K562 (cell line): ENCODE data around the gene TTBK1. TPM values are rescaled to one million over a fixed set of nuclear protein-coding genes. Genes with fewer than 3 reads are reported as not detected.

ENCODE experiments used
- ATAC-seq: fragments of 200-7000 bp; cut with Tn5 transposase; 3 replicates; pipeline ENCODE4 v1.9.1; 2020; ENCODE audit warnings: moderate library complexity
- BruUV-seq: library from RNA; stranded (reverse); fragments of 400-500 nt; replicated peaks from 2 replicates; lab custom pipeline; 2021; lab: Mats Ljungman, UMichigan
- CTCF ChIA-PET: fragments of 300-600 bp; formaldehyde crosslinking; extraction: SDS; loops from one replicate; lab custom pipeline; 2021; ENCODE audit warnings: low intra/inter-chr PET ratio; lab: Yijun Ruan, JAX
- POLR2A ChIA-PET: fragments of 300-600, 350-650 bp; sonication (Branson Sonifier 250); formaldehyde crosslinking; extraction: SDS; loops from one replicate; lab custom pipeline; 2021; ENCODE audit warnings: antibody characterized with exemption, inconsistent platforms; lab: Yijun Ruan, JAX
- DNase-seq, 4 experiments: peaks; one replicate each; pipeline versions ENCODE4 v3.0.0 to v3.0.0-alpha.2; 2011 to 2018; ENCODE audit warnings: low spot score in 3 of 4, mixed read lengths in 3 of 4; ENCODE audit errors: extremely low read depth in 1 of 4
- FAIRE-seq: peaks from 2 replicates; lab custom pipeline; 2011; peaks lifted over from hg19 to GRCh38; lab: Jason Lieb, UNC
- H2AFZ ChIP-seq: 2 replicates; pipeline ENCODE4 v1.6.0; 2011; ENCODE audit warnings: low read depth, low read length, control low read depth, inconsistent platforms
- H3K27ac ChIP-seq: fragments of 200-600 bp; 3 replicates; pipeline ENCODE4 v1.8.0; 2011; ENCODE audit warnings: low read depth, mild to moderate bottlenecking, control low read depth, inconsistent platforms, low read length, moderate library complexity, mixed read lengths; ENCODE audit errors: extremely low read depth
- H3K27me3 ChIP-seq, 2 experiments: fragments of 300-600 bp in 1 of 2; 2 replicates in 1 of 2; 3 replicates in 1 of 2; pipeline versions ENCODE4 v1.6.0 to v1.8.0; 2011; ENCODE audit warnings: inconsistent platforms in 2 of 2, low read length in 2 of 2, mild to moderate bottlenecking in 1 of 2, mixed read lengths in 1 of 2, moderate library complexity in 1 of 2; ENCODE audit not compliant: control insufficient read depth in 2 of 2, insufficient read depth in 2 of 2
- H3K36me3 ChIP-seq: fragments of 300-600 bp; 3 replicates; pipeline ENCODE4 v1.8.0; 2011; ENCODE audit warnings: mild to moderate bottlenecking, low read length, inconsistent platforms; ENCODE audit not compliant: control insufficient read depth, insufficient read depth
- H3K4me1 ChIP-seq, 2 experiments: fragments of 200-600 bp in 1 of 2; replicated peaks in 1 of 2; 2 replicates in 1 of 2; 3 replicates in 1 of 2; pipeline versions ENCODE4 v1.5.1 to v1.8.0; 2011; ENCODE audit warnings: inconsistent platforms in 2 of 2, low read length in 2 of 2, mild to moderate bottlenecking in 1 of 2, mixed read lengths in 1 of 2, moderate library complexity in 1 of 2; ENCODE audit not compliant: control insufficient read depth in 2 of 2, insufficient read depth in 2 of 2
- H3K4me2 ChIP-seq: 2 replicates; pipeline ENCODE4 v1.6.1; 2011; ENCODE audit warnings: low read length, control low read depth, inconsistent platforms, mixed read lengths; ENCODE audit not compliant: insufficient read depth
- H3K4me3 ChIP-seq: fragments of 200-600 bp; sonication (generic), shearing (Covaris generic); 2 replicates; pipeline ENCODE4 v1.5.1; 2016; ENCODE audit warnings: control low read depth, inconsistent platforms
- H3K79me2 ChIP-seq: fragments of 200-600 bp; 3 replicates; pipeline ENCODE4 v1.8.0; 2011; ENCODE audit warnings: low read length, inconsistent platforms; ENCODE audit not compliant: control insufficient read depth, insufficient read depth
- H3K9ac ChIP-seq, 2 experiments: 2 replicates each; pipeline versions ENCODE4 v1.6.0 to v1.6.1; 2011; ENCODE audit warnings: low read depth in 2 of 2, low read length in 2 of 2, control low read depth in 1 of 2, inconsistent platforms in 1 of 2, mild to moderate bottlenecking in 1 of 2, mixed read lengths in 1 of 2; ENCODE audit not compliant: insufficient read depth in 1 of 2
- H3K9me1 ChIP-seq: one replicate; pipeline ENCODE4 v1.6.0; 2011; ENCODE audit warnings: inconsistent platforms, mild to moderate bottlenecking, low read length, moderate library complexity; ENCODE audit not compliant: control insufficient read depth, insufficient read depth
- H3K9me3 ChIP-seq: replicated peaks from 2 replicates; pipeline ENCODE4 v1.5.1; 2011; ENCODE audit warnings: low read depth, low read length, inconsistent platforms; ENCODE audit not compliant: control insufficient read depth, insufficient read depth
- H4K20me1 ChIP-seq: replicated peaks from 2 replicates; pipeline ENCODE4 v1.6.1; 2011; ENCODE audit warnings: low read length, inconsistent platforms, mixed read lengths; ENCODE audit not compliant: control insufficient read depth, insufficient read depth
- TOE1 ChIP-seq, 2 experiments: fragments of 450-650 bp in 1 of 2; sonication (generic) in 1 of 2; formaldehyde crosslinking in 1 of 2; IDR thresholded peaks; 2 replicates each; pipeline versions ENCODE4 v1.7.1 to v1.8.0; 2016 to 2022; ENCODE audit warnings: borderline replicate concordance in 2 of 2, mild to moderate bottlenecking in 2 of 2, antibody characterized with exemption in 1 of 2, inconsistent platforms in 1 of 2, low read depth in 1 of 2, missing genetic modification reagents in 1 of 2, moderate library complexity in 1 of 2
- U2AF2 ChIP-seq: fragments of 200-400 bp; formaldehyde crosslinking; optimal IDR thresholded peaks from 2 replicates; pipeline ENCODE3; 2017; ENCODE audit warnings: low read depth, mild to moderate bottlenecking, low read length
- WGBS: fragments of 100-300 bp; shearing (Covaris generic); methylation state at CpG from one replicate; pipeline ENCODE4 v1.1.6; 2016; ENCODE audit warnings: low coverage, mixed read lengths; ENCODE audit not compliant: insufficient coverage; ENCODE audit errors: missing lambda C conversion rate; 5-methylcytosine and 5-hydroxymethylcytosine counted together
- in situ Hi-C: fragments of 300-500 bp; cut with MboI; formaldehyde crosslinking; loops from 4 replicates; pipeline ENCODE4 v1.15.0; 2018; ENCODE audit warnings: inconsistent platforms, mixed read lengths
- intact Hi-C: fragments of 100-400 bp; cut with micrococcal nuclease; formaldehyde crosslinking; loops from 2 replicates; pipeline ENCODE4 v1.14.2; 2022
- polyA plus RNA-seq, 8 experiments: library from polyadenylated mRNA; depleted of rRNA in 4 of 8; stranded (reverse) in 5 of 8; unstranded in 3 of 8; fragments of >200 nt; fragmentation: Nextera tagmentation in 2 of 8; fragmentation: Illumina TruSeq in 1 of 8; extraction: Ambion mirVana in 2 of 8; extraction: Trizol in 1 of 8; gene quantifications; 2 replicates each; pipeline versions ENCODE4 v1.2.1 to v1.2.3, GENCODE V29; 2011 to 2014; ENCODE audit warnings: inconsistent platforms in 1 of 8, missing spikeins in 1 of 8
- total RNA-seq, 7 experiments: library from RNA; depleted of rRNA in 6 of 7; stranded (reverse); fragments of >200 nt in 6 of 7; fragmentation: Illumina TruSeq in 2 of 7; extraction: Trizol in 2 of 7; gene quantifications; 2 replicates each; pipeline versions ENCODE4 v1.2.1 to v1.2.3, GENCODE V29; 2011 to 2021; ENCODE audit warnings: low replicate concordance in 1 of 7
- TF ChIP-seq, protein P1 (sequence below), 2 experiments: fragments of 450-650 bp in 1 of 2; sonication (generic) in 1 of 2; formaldehyde crosslinking in 1 of 2; IDR thresholded peaks; 2 replicates each; pipeline versions ENCODE4 v1.7.1 to v1.9.0; 2016 to 2022; ENCODE audit warnings: inconsistent platforms in 1 of 2, mild to moderate bottlenecking in 1 of 2, missing genetic modification reagents in 1 of 2

TTBK1 gene
- total and polyA plus RNA-seq, 9 of the 15 experiments (the other 6 are each of a cell fraction or from before 2014, with no cell fraction given), result not detected

- no peak for DNase-seq
- Histone ChIP-seq H3K79me2 (no peaks in the 10 kb centered on the region), H2AFZ (no peak overlapping the region), H4K20me1 (0 out of 2 replicates have a peak, but pooled peaks cover 4% of the 10 kb centered on the region), H3K9me3 (no peaks in the 10 kb centered on the region), H3K4me3 (no peak overlapping the region), H3K9me1 (no peaks in the 10 kb centered on the region), H3K4me2 (no peak overlapping the region), H3K36me3 (no peaks in the 10 kb centered on the region), H3K27me3 (peaks cover 31 to 58% of the 10 kb centered on the region in 2 experiments), H3K4me1 (peaks cover 0 to 21% of the 10 kb centered on the region in 2 experiments; a peak in 2 of 5 replicates), H3K27ac (no peak overlapping the region), H3K9ac (no peak overlapping the region)
- intact Hi-C loops, result no loop called here
- in situ Hi-C loops, result no loop called here
- 5% methylated on average over 7 of the region's 7 CpGs for WGBS
- no peak for FAIRE-seq
- ChIA-PET POLR2A (interaction anchor here (0.6 to 1.1 kb wide), 6 partner anchors 8 to 409 kb away, joined by 3 to 5 read pairs (median 3); partner anchors contain the start of gene RPL7L1), CTCF (interaction anchor here (0.6 kb wide), 1 partner anchor 14 kb away, joined by 3 read pairs; no protein-coding TSS in a partner anchor)
- TF ChIP-seq TOE1 (IDR thresholded peaks at IDR 0.05; ENCODE audit: borderline replicate concordance) (no peak), TOE1 (CRISPR knock-in tag; IDR thresholded peaks at IDR 0.05; ENCODE audit: borderline replicate concordance, low read depth) (no peak), U2AF2 (no peak)
- TF ChIP-seq, protein P1, sequence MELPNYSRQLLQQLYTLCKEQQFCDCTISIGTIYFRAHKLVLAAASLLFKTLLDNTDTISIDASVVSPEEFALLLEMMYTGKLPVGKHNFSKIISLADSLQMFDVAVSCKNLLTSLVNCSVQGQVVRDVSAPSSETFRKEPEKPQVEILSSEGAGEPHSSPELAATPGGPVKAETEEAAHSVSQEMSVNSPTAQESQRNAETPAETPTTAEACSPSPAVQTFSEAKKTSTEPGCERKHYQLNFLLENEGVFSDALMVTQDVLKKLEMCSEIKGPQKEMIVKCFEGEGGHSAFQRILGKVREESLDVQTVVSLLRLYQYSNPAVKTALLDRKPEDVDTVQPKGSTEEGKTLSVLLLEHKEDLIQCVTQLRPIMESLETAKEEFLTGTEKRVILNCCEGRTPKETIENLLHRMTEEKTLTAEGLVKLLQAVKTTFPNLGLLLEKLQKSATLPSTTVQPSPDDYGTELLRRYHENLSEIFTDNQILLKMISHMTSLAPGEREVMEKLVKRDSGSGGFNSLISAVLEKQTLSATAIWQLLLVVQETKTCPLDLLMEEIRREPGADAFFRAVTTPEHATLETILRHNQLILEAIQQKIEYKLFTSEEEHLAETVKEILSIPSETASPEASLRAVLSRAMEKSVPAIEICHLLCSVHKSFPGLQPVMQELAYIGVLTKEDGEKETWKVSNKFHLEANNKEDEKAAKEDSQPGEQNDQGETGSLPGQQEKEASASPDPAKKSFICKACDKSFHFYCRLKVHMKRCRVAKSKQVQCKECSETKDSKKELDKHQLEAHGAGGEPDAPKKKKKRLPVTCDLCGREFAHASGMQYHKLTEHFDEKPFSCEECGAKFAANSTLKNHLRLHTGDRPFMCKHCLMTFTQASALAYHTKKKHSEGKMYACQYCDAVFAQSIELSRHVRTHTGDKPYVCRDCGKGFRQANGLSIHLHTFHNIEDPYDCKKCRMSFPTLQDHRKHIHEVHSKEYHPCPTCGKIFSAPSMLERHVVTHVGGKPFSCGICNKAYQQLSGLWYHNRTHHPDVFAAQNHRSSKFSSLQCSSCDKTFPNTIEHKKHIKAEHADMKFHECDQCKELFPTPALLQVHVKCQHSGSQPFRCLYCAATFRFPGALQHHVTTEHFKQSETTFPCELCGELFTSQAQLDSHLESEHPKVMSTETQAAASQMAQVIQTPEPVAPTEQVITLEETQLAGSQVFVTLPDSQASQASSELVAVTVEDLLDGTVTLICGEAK (IDR thresholded peaks at IDR 0.05), result no peak
- TF ChIP-seq, protein P1 (CRISPR knock-in tag; IDR thresholded peaks at IDR 0.05), result 0 out of 2 replicates have a peak, but pooled peaks have one; percentile 15
- BruUV-seq, result no TSS peak
- ATAC-seq, result no peak
These were observed 44.7 kb downstream of the TTBK1 start for GRCh38 chr6:43287717-43288679.
